ENCODE measurements around the gene SORCS3.
"Not testable (repeated sequence)": the region's sequence is repeated elsewhere in the genome, so short reads cannot be mapped to it uniquely, and the experiment has no call there.

SORCS3 gene

DNA sequence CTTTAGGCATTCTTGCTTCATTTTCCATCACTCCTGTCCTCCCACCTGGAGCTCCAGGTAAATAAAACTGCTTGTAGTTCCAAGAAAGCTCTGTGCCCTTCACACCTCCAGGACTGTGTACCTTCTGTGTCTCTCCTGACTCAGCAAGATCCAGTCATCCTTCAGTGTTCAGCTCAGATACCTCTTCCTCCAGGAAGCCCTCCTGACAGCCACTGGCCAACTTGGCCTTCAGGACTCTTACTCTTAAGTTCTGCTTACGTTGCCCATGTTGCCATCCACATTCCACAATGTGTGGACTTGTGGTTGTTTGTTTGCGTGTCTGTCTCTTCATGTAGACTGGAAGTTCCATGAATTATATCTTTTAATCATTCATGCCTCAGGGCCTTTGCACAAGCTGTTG, 48.0 kb downstream of the SORCS3 start:
- no peak overlapping the region for H3K4me3 ChIP-seq (ENCODE audit: low read depth, low read length)

GRCh38 chr10:104689547-104689946, 48.5 kb downstream of the SORCS3 start:
- no peak overlapping the region for H3K4me3 ChIP-seq (ENCODE audit: low read depth, low read length)

DNA sequence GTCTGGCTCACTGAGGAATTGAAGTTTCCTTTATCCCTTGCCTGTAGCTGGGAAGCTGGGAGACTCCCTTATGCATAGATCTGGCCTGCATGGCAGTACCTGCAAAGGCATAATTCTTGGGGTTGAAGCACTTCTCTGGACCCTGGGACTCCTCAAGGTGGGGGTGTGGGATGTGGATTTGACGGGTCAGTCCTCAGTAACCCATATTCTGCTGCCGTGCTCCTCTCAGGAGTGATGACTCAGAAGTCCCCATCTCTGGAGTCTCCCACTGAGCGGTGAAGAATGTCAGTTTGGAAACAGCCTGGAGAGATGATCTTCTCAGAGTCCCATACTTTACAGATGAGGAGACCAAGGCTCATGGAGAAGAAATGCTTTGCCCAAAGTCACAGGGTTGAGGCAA, 49.0 kb downstream of the SORCS3 start:
- H3K4me3 ChIP-seq (ENCODE audit: low read depth, low read length): no peak overlapping the region

DNA sequence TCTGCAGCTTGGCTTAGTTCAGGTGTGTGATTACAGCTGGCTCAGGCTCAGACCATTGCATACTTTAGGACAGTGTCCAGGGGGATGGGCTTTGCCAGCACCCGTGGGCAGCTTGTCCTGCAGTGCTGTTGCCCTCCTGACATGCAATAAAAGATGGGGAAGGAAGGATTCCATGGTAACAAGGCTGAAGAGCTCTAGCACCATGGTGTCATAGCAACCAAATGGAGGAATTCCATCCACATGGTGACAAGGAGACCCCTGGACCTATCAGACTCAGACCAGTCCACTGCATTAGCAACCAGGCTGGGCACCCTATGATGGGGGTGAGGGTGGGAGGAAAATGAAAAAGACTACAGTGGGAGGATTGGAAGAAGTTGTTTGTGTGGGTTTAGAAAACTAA, 49.9 kb downstream of the SORCS3 start:
- H3K4me3 ChIP-seq (ENCODE audit: low read depth, low read length): no peak overlapping the region

DNA sequence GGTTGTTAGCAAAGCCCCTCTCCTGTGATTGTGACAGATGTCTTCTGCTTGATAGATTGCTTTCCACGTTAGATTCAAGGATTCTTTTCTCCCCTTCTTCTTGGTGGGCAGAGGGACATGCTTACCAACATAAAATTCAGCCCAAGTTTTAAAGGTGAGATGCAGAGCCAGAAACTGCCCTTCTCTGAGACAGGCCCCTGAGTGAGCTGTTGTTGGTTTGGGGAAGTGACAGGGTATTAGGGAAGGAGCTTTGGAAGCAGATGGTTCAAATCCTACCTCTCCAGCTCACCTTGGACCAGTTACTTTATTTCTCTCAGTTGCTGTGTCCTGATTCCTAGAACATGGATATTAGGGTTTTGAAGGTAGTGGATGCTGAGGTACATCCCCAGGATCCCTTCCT, 53.0 kb downstream of the SORCS3 start:
- H3K4me3 ChIP-seq (ENCODE audit: low read depth, low read length): no peak overlapping the region

GRCh38 chr10:104703262-104703661, 62.2 kb downstream of the SORCS3 start:
- H3K4me3 ChIP-seq (ENCODE audit: low read depth, low read length): not testable (repeated sequence)

DNA sequence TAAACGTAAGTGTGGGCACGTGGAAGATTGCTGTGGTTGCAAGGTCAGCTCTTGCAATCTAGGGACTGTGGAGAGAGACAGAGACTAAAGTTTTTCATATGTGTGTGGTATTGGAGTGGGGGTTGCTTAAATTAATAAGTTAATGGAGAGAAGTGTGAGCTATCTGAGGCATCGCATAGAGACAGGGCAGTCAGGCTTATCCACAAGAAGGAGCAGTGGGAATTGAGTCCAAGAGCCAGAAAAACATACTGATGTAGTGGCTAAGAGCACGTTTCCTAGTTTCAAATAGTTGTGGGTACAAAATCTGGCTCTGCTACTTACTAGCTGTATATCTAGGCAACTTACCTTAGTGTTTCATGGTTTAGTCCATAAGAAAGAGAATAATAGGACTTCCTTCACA, 65.8 kb downstream of the SORCS3 start:
- no peak overlapping the region for H3K4me3 ChIP-seq (ENCODE audit: low read depth, low read length)

DNA sequence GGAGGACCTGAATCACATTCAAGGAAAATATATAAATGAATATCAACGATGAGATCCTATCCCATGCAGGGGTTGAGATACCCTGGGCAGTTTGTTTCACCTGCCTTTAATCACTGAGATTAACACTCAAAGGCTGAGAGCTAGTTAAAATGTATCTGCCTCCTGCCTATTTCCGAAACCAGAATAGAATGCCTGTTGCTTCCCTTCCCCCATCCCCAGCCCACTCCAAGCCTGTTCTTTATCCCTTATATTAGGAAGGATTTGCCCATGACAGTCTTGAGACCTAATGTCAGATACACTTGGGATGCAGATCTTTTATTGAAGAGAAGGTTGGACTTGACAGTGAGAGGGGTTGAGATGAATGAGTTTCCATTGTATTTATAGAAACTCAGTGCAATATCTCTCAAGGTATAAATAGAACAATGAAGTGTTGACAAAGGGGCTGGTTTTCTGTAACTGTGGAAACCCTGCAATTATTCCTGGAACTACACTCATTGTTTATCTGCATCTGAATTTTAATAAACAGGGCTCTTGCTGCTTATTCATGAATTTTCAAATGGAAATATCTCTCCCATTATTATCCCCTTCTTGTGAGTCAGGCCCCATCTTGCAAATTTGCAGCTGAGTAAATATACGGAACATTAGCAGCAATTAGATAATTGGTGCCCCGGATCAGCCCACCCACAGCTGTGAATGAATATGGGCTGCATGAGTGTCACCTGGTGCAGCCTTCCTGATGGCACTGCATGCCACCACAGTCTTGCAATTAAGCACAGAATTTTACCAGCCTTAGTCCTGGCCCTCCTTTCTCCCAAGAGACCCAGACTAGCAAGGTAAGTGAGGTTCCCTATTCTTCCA, 66.7 kb downstream of the SORCS3 start:
- H3K4me3 ChIP-seq (ENCODE audit: low read depth, low read length): no peak overlapping the region

GRCh38 chr10:104711302-104711721, 70.2 kb downstream of the SORCS3 start:
- no peak overlapping the region for H3K4me3 ChIP-seq (ENCODE audit: low read depth, low read length)

GRCh38 chr10:104730593-104730992, 89.5 kb downstream of the SORCS3 start:
- not testable (repeated sequence) for H3K4me3 ChIP-seq (ENCODE audit: low read depth, low read length)

- no peak overlapping the region for H3K4me3 ChIP-seq (ENCODE audit: low read depth, low read length)
These were observed 90.1 kb downstream of the SORCS3 start for GRCh38 chr10:104731192-104731591.

GRCh38 chr10:104732222-104732621, 91.1 kb downstream of the SORCS3 start:
- no peak overlapping the region for H3K4me3 ChIP-seq (ENCODE audit: low read depth, low read length)

DNA sequence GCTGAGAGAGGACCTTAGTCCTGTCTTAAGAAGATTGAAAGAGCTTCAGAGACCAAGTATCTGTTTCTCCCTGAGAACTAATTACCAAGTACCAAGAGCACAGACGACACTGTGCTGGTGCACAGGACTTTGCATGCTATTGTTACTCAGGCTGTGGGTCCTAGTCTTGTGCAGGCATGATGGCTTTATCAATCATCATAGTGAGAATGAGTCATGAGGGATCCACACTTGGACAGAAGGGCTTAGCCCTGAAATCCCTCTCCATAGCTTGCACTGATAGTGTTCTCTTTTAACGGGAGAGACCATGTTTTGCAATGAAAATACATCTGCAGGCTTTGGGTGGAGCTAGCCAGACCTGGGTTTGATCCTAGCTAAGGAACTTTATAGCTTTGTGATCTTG, 93.3 kb downstream of the SORCS3 start:
- H3K4me3 ChIP-seq (ENCODE audit: low read depth, low read length): no peak overlapping the region

DNA sequence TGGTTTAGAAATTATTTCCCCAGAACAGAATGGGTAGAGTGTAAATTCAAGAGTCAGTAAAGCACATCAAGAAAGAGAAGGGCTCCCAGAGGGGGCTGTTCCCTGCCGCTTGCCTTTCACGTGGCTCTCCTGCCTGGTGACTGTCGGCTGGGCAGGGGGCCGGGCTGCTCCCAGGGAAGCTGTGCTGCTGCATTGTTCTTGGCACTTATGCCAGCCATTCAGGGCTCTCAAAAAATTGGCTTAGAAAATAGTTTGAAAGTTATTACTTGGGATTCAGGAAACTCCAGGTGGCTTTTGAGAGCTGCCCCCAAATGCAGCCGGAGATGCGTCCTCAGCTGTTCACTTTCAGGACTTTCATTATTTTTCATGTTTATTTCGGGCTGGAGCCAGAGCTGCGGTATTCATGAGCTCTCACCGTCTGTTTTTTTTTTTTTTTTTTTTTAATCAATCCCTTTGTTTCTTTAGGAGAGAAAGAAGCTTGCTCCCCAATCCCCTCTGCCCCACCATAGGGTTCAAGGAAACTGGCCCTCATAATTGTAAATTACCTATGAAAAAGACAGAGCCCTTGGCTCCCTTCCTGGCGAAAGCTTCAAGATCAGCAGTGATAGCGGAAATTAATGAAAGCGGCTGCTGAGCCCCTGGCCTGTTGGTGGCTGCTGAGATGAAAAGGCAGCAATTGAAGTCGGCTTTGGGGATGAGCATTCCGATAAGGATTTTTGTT, 94.1 kb downstream of the SORCS3 start:
- H3K4me3 ChIP-seq (ENCODE audit: low read depth, low read length): no peak overlapping the region

- H3K4me3 ChIP-seq (ENCODE audit: low read depth, low read length): no peak overlapping the region
These were observed 94.8 kb downstream of the SORCS3 start for GRCh38 chr10:104735757-104736391.

- H3K4me3 ChIP-seq (ENCODE audit: low read depth, low read length): no peak overlapping the region
These were observed 100.0 kb downstream of the SORCS3 start for GRCh38 chr10:104741127-104741526.

GRCh38 chr10:104744052-104744451, 103.0 kb downstream of the SORCS3 start:
- H3K4me3 ChIP-seq (ENCODE audit: low read depth, low read length): no peak overlapping the region

DNA sequence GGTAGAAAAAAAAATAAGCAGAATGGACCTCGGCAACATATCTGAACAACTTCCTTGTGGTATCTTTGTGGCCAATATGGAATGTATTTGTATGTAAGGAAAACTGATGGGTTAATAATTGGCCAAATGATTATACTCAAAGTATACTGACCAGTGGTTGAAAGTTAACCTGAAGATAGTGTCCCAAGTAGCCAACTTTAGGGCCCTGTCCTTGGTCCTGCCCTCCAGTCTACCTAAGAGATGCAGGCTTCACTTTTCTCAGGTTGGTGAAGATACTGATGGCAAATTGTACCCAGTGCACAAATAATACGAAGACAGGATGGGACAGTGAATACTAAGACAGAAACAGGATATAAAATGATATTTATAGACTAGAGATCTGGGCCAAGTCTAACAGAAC, 109.2 kb downstream of the SORCS3 start:
- H3K4me3 ChIP-seq (ENCODE audit: low read depth, low read length): no peak overlapping the region

DNA sequence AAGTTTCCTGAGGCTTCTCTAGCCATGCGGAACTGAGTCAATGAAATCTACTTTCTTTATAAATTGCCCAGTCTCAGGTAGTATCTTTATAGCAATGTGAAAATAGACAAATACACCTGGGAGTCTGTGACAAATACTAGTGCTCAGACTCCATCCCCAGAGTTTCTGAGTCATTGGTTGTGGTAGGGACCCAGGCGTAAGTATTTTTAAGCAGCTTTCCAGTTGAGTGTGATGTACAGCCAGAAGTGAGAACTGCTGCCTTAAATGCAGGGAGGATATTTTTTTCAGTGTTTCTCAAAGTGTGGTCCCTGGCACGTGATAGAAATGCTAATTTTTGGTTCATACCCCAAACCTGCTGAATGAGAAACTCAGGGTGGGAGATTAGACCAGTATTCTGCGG, 121.7 kb downstream of the SORCS3 start:
- H3K4me3 ChIP-seq (ENCODE audit: low read depth, low read length): no peak overlapping the region

DNA sequence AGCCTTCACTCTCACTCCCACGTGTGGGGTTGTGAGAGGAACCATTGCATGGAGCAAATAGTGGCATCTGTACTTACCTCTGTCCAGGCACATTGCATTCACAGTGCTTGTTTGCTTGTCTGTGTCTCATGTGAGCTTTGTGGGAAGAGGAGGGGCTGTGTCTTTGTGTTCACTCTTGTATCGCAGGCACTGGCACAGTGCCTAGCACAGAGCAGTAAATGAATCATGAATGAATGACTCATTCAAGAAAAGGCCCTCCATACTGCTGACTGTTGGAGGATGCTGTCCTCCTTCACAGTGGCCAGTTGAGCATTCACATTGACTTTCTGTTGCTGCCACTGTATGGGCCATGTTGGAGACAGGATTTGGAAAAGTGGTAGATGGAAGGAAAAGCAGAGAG, 125.3 kb downstream of the SORCS3 start:
- no peak overlapping the region for H3K4me3 ChIP-seq (ENCODE audit: low read depth, low read length)

- H3K4me3 ChIP-seq (ENCODE audit: low read depth, low read length): no peak overlapping the region
These were observed 126.2 kb downstream of the SORCS3 start for GRCh38 chr10:104767282-104767681.

GRCh38 chr10:104767745-104768144, 126.7 kb downstream of the SORCS3 start:
- no peak overlapping the region for H3K4me3 ChIP-seq (ENCODE audit: low read depth, low read length)
